Measurements from ENCODE around the gene OR6C68. TPM values are rescaled to one million over a fixed set of nuclear protein-coding genes. Genes with fewer than 3 reads are reported as not detected.

OR6C68 gene
- not detected in 2 replicates for total RNA-seq
- polyA plus RNA-seq = not detected in 2 replicates

DNA sequence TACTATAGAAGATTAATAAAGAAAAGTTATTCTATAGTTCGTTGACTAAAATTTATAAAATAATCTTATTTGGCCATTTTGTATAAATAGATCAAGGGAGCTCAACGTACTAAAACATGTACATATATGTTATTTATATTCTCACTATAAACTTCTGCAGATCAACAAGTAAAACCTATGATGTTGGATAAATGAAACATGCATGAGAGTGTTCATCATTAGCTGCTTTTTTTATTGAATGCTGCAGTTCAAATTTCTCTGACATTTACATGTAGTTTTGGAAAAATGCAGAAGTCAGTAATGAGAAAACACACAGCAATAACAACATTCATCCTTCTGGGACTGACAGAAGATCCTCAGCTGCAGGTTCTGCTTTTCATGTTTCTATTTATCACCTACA lies at the start of gene OR6C68:
OR6C68 (plus strand) TSS at position 301 of the 400 bp plus-strand sequence; CDS start at position 301, 0 bp downstream.
- no peak within 1 kb of the TSS for H3K4me2 ChIP-seq
- TF ChIP-seq EZH2phosphoT487 (IDR thresholded peaks at IDR 0.05; ENCODE audit: low read depth, severe bottlenecking, unreplicated experiment) (no peak), EZH2 (IDR thresholded peaks at IDR 0.05; ENCODE audit: borderline replicate concordance) (no peak)
- TF ChIP-seq, protein P1, sequence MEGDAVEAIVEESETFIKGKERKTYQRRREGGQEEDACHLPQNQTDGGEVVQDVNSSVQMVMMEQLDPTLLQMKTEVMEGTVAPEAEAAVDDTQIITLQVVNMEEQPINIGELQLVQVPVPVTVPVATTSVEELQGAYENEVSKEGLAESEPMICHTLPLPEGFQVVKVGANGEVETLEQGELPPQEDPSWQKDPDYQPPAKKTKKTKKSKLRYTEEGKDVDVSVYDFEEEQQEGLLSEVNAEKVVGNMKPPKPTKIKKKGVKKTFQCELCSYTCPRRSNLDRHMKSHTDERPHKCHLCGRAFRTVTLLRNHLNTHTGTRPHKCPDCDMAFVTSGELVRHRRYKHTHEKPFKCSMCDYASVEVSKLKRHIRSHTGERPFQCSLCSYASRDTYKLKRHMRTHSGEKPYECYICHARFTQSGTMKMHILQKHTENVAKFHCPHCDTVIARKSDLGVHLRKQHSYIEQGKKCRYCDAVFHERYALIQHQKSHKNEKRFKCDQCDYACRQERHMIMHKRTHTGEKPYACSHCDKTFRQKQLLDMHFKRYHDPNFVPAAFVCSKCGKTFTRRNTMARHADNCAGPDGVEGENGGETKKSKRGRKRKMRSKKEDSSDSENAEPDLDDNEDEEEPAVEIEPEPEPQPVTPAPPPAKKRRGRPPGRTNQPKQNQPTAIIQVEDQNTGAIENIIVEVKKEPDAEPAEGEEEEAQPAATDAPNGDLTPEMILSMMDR (IDR thresholded peaks at IDR 0.05; ENCODE audit: poor library complexity) = no peak

DNA sequence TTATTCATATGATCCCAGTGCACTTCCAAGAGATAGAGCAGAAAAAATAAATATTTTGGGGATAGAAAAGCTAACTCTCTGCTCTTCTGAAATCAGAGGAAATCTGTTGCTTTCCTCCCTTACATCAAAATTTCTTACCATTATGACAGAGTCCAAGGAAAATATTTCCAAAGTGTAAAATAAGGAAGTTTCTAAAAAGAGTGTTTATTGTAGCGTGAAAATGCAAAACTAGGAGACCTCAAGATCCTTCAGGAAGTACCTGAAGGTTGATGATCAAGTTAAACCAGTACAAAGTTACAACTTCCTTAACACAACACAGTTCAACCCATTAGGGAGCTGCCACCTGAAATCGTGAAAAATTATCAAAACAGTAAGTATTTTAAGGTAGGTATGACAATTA lies 48.4 kb upstream of the OR6C68 start, which contains the start of gene OR6C2:
OR6C2 (plus strand) TSS at position 301 of the 400 bp plus-strand sequence. CDS start 8,138 bp downstream, outside the sequence.
- Histone ChIP-seq H3K27ac (no peak within 1 kb of the TSS), H3K27me3 (no peaks in the 10 kb centered on the region), H4K20me1 (ENCODE audit: insufficient read depth, poor library complexity, severe bottlenecking) (no peaks in the 10 kb centered on the region), H3K9me2 (replicated peaks; ENCODE audit: insufficient read depth) (no peaks in the 10 kb centered on the region), H3K4me2 (no peak within 1 kb of the TSS), H3K9me3 (ENCODE audit: low read depth) (no peaks in the 10 kb centered on the region), H3K36me3 (replicated peaks; ENCODE audit: insufficient read depth, low read depth) (no peaks in the 10 kb centered on the region), H2AFZ (no peak within 1 kb of the TSS), H3K79me2 (no peaks in the 10 kb centered on the region), H3K4me1 (ENCODE audit: insufficient read depth) (no peaks in the 10 kb centered on the region), H3K4me3 (no peak within 1 kb of the TSS)
- no peak for DNase-seq (ENCODE audit: low spot score)
- TF ChIP-seq, protein P1 (IDR thresholded peaks at IDR 0.05; ENCODE audit: poor library complexity) = no peak
- TF ChIP-seq EZH2phosphoT487 (IDR thresholded peaks at IDR 0.05; ENCODE audit: low read depth, severe bottlenecking, unreplicated experiment) (no peak), EZH2 (IDR thresholded peaks at IDR 0.05; ENCODE audit: borderline replicate concordance) (no peak)
- 80% methylated on average over 2 of the region's 2 CpGs for WGBS (ENCODE audit: low lambda C conversion rate, missing lambda C conversion rate)

More for the DNA sequence above, at the start of gene OR6C68:
- no peaks in the 10 kb centered on the region for H3K4me1 ChIP-seq (ENCODE audit: insufficient read depth)
- 79% methylated on average over 2 of the region's 2 CpGs for WGBS (ENCODE audit: low lambda C conversion rate, missing lambda C conversion rate)
- no peaks in the 10 kb centered on the region for H3K36me3 ChIP-seq (replicated peaks; ENCODE audit: insufficient read depth, low read depth)
- H3K9me3 ChIP-seq (ENCODE audit: low read depth) = no peaks in the 10 kb centered on the region
- no peak within 1 kb of the TSS for H2AFZ ChIP-seq
- no peak within 1 kb of the TSS for H3K4me3 ChIP-seq
- no peaks in the 10 kb centered on the region for H3K9me2 ChIP-seq (replicated peaks; ENCODE audit: insufficient read depth)
- DNase-seq (ENCODE audit: low spot score) = no peak
- no peaks in the 10 kb centered on the region for H3K79me2 ChIP-seq
- no peaks in the 10 kb centered on the region for H3K27me3 ChIP-seq
- no peak within 1 kb of the TSS for H3K27ac ChIP-seq
- no peaks in the 10 kb centered on the region for H4K20me1 ChIP-seq (ENCODE audit: insufficient read depth, poor library complexity, severe bottlenecking)

DNA sequence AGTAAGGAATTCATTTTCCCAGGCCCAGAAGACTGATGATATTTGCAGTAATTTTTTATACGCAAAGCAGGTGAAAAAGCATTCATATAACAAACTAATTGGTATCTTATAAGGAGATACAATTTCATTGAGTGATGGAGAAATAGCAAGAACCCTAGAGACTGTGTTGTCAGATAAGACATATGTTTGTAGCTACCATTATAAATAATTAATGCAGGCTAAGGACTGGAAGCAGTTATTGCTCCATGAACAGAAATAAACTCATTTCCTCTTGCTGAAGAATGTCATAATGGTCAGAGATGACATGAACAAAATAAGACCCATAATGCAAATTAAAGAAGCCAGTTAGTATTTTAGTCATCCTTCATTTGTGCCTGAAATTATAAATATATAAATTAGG lies 46.8 kb upstream of the OR6C68 start:
- Histone ChIP-seq H3K36me3 (replicated peaks; ENCODE audit: insufficient read depth, low read depth) (no peaks in the 10 kb centered on the region), H4K20me1 (ENCODE audit: insufficient read depth, poor library complexity, severe bottlenecking) (no peaks in the 10 kb centered on the region), H2AFZ (no peak overlapping the region), H3K9me3 (ENCODE audit: low read depth) (no peaks in the 10 kb centered on the region), H3K4me2 (no peak overlapping the region), H3K4me3 (no peak overlapping the region), H3K27me3 (no peaks in the 10 kb centered on the region), H3K27ac (no peak overlapping the region), H3K4me1 (ENCODE audit: insufficient read depth) (no peaks in the 10 kb centered on the region), H3K9me2 (replicated peaks; ENCODE audit: insufficient read depth) (no peaks in the 10 kb centered on the region), H3K79me2 (no peaks in the 10 kb centered on the region)
- DNase-seq (ENCODE audit: low spot score) = no peak
- 92% methylated on average over 1 of the region's 1 CpG for WGBS (ENCODE audit: low lambda C conversion rate, missing lambda C conversion rate)
- TF ChIP-seq EZH2 (IDR thresholded peaks at IDR 0.05; ENCODE audit: borderline replicate concordance) (no peak), EZH2phosphoT487 (IDR thresholded peaks at IDR 0.05; ENCODE audit: low read depth, severe bottlenecking, unreplicated experiment) (no peak)
- TF ChIP-seq, protein P1 (IDR thresholded peaks at IDR 0.05; ENCODE audit: poor library complexity) = no peak

Measured in hepatocyte (in vitro differentiated cells).